H1 (cell line): ENCODE measurements around the gene SHISA6.

Experiments used
- NRF1 ChIP-seq: IDR thresholded peaks from 2 replicates; pipeline ENCODE4 v1.6.1; 2011; ENCODE audit warnings: mild to moderate bottlenecking, low read depth, low read length, improper control_type of control experiment
- TF ChIP-seq, protein P1 (sequence below): IDR thresholded peaks from 2 replicates; pipeline ENCODE4 v1.6.1; 2011; ENCODE audit warnings: low read length, improper control_type of control experiment

DNA sequence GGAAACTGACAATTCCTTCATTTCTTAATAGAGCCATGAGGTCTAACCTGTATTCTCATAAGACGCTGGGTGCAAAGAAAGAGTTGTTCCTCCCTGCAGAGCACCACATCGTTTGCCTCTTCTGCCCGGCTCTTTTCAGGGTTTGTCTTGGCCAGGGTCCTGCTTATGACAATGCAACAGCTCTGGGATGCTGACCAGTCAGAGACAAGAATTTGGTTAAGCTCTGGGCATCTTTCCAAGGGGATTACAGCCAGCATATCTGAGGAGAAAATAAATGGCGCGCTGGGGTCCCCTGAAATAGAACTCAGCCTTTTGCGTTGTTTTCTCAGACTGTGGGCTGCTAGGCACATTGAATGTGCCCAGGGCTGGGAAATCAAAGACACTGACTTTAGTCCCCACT is 128.6 kb downstream of the SHISA6 start:
- TF ChIP-seq, protein P1, sequence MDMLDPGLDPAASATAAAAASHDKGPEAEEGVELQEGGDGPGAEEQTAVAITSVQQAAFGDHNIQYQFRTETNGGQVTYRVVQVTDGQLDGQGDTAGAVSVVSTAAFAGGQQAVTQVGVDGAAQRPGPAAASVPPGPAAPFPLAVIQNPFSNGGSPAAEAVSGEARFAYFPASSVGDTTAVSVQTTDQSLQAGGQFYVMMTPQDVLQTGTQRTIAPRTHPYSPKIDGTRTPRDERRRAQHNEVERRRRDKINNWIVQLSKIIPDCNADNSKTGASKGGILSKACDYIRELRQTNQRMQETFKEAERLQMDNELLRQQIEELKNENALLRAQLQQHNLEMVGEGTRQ: no peak
- TF ChIP-seq NRF1: no peak
